GM12874 (cell line): ENCODE results near the gene KRT79.

Experiments used
- CTCF ChIP-seq: IDR thresholded peaks from 2 replicates; pipeline ENCODE4 v1.5.1; 2011; ENCODE audit warnings: low read depth, mild to moderate bottlenecking, control low read depth, low read length, moderate library complexity; ENCODE audit not compliant: insufficient read depth

KRT79 gene

DNA sequence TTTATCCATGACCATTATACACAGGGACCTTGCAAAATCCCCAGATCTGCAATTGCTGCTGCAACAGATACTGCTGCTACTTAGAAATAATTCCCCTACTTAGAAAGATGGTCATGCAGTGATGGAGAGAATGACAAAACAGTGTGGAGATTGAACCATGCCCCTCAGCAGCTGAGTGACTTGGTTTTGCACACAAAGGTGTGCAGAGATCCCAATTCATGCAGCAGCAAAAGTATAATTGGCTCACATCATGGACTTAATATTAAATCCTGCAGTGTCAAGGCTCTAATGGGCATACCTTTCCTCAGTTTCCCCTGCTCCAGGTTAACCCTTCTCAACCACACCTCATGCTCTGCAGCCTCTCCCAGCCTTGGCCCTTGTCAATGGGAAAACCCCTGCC, 17.7 kb upstream of the KRT79 start:
- no peak for TF ChIP-seq CTCF

DNA sequence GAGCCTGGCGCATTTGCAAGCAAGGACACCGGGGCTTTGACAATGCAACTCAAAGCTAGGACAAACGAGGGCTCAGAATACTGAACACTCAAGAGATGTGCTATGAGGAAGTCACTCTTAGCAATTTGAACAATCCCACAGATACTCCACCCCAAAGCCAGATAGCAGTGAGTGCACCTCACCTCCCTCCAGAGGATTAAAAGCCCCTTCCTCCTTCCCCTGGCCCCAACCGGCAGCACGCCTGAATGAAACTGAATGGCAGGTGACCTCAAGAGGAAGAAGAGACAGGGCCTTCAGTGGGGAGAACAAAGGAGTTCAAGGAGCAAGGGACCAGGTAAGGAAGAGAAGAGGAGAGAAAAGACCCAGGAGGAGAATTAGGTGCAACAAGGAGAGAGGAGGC, 16.6 kb upstream of the KRT79 start:
- TF ChIP-seq CTCF: no peak

DNA sequence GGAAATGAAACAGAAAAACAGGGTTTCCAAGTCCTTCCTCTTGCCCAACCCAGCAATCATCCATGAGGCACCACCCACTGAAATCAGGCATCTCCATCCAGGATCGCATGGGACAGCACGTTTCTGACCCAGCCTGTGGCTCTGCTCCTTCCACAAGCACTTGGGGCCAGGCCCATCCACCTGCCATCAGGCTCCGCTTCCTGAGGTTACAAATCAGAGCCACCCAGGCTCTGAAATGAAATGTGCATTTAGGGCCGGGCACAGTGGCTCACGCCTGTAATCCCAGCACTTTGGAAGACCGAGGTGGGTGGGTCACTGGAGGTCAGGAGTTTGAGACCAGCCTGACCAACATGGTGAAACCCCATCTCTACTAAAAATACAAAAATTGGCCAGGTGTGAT, 15.4 kb upstream of the KRT79 start:
- no peak for TF ChIP-seq CTCF

GRCh38 chr12:52848661-52849255, 14.6 kb upstream of the KRT79 start, which contains the start of gene KRT78:
TSS of gene KRT78 (minus strand) at chr12:52848994. CDS start at chr12:52848930, 64 bp downstream.
- no peak for TF ChIP-seq CTCF

- no peak for TF ChIP-seq CTCF
These were observed 13.4 kb upstream of the KRT79 start for GRCh38 chr12:52847335-52848102.

DNA sequence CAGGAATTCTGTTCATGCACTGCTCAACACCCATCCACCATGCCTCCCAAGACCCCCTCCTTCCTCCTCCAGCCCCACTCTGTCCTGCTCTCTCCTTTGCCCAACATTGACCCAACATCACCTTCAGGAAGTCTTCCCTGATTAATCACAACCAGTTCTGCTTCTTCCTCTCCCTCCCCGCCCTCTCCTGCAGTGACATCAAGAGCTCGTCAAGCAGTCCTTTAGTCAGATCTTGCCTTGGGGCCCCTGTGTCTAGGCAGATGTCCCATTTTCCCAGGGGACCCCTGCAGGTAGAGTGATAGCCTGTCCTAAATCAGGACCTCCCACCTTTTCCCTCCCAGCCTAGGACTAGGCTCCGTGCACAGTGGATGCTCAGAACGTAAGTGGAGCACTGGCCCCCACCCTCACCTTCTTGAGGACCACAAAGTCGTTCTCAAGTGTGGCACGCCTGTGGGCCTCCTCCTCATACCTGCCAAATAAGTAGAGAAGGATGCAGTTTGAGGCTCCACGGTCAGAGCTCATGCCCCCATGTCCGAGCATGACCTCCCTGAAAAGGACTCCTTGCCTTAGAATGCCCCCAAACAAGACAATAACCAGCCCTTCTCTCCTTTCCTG, 12.4 kb upstream of the KRT79 start:
- no peak for TF ChIP-seq CTCF

GRCh38 chr12:52845946-52846345, 11.8 kb upstream of the KRT79 start:
- TF ChIP-seq CTCF: no peak
